ENCODE measurements around the gene SHKBP1. TPM values are rescaled to one million over a fixed set of nuclear protein-coding genes. Genes with fewer than 3 reads are reported as not detected.
A peak's percentile ranks its signal among the peaks of the same experiment; 100 is the strongest.
"Not testable (repeated sequence)": the region's sequence is repeated elsewhere in the genome, so short reads cannot be mapped to it uniquely, and the experiment has no call there.

Gene SHKBP1, protein sequence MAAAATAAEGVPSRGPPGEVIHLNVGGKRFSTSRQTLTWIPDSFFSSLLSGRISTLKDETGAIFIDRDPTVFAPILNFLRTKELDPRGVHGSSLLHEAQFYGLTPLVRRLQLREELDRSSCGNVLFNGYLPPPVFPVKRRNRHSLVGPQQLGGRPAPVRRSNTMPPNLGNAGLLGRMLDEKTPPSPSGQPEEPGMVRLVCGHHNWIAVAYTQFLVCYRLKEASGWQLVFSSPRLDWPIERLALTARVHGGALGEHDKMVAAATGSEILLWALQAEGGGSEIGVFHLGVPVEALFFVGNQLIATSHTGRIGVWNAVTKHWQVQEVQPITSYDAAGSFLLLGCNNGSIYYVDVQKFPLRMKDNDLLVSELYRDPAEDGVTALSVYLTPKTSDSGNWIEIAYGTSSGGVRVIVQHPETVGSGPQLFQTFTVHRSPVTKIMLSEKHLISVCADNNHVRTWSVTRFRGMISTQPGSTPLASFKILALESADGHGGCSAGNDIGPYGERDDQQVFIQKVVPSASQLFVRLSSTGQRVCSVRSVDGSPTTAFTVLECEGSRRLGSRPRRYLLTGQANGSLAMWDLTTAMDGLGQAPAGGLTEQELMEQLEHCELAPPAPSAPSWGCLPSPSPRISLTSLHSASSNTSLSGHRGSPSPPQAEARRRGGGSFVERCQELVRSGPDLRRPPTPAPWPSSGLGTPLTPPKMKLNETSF
- 18.3 TPM for polyA plus RNA-seq (ENCODE audit: insufficient read length)

GRCh38 chr19:40576585-40577451 is at the start of gene SHKBP1:
Gene SHKBP1 (plus strand): TSS chr19:40576873. CDS start chr19:40576900, 27 bp downstream.
- DNase-seq (ENCODE audit: low read depth), result peak; percentile 88

DNA sequence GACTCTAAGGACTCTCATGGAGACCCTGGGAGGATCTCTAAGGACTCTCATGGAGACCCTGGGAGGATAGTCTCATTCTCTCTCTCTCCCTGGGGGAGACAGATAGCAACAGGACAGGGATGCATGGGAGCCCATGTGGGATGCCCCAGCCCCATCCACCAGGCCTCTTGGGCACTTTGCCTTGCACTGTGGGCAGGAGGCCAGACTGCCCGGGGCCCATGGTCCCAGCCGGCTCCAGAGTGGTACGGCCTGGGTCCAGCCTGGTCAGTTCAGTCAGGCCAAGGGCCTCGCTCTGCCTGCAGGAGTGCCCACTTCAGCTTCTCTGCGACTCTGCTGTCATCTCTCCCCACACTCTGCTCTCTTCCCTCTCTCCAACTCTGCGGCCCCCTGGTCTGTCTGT is 48.6 kb upstream of the SHKBP1 start:
- DNase-seq (ENCODE audit: low read depth), result no peak

DNA sequence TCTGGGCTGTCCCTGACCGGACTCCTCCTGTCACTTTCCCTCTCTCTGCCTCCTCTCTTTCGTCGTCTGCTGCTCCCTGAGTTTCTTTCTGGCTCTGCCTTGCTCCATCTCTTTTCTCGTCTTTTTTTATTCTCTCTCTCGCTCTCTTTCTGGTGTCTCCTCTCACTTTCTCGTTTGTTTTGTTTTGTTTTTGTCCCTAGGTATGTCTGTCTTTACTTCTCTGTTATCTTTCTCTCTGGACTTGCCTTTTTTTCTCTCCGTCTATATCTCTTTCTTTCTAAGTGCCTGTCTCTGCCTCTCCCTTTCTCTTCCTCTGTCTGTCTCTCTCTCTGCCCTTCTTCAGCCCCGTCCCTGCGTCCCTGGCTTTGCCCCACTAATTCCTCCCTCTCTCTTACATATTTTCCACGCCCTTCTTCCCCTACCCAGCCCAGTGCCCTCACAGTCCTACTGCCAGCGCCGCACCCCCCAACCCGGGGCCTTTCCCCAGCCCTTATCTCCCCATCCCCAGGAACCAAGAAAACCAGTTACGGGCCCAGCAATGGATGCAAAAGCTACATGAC is 48.1 kb upstream of the SHKBP1 start:
- no peak for DNase-seq (ENCODE audit: low read depth)

GRCh38 chr19:40529093-40529954 is 47.3 kb upstream of the SHKBP1 start:
- DNase-seq (ENCODE audit: low read depth), result no peak

GRCh38 chr19:40530091-40530901 is 46.4 kb upstream of the SHKBP1 start:
- DNase-seq (ENCODE audit: low read depth), result no peak

GRCh38 chr19:40533508-40533907 is 43.2 kb upstream of the SHKBP1 start:
- no peak for DNase-seq (ENCODE audit: low read depth)

DNA sequence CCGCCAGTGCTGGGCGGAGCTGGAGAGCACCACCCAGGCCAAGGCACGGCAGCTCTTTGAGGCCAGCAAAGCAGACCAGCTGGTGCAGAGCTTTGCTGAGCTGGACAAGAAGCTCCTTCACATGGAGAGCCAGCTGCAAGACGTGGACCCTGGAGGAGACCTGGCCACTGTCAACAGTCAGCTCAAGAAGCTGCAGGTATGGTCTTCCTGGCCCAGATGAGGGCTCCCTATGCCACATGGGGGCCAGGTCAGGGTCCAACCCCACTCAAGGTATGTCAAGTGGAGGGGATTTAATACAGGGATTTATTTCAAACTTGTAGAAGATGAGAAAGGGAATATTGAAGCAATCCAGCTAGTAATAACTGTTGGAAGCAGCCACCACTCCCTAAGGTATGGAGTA is 42.5 kb upstream of the SHKBP1 start:
- DNase-seq (ENCODE audit: low read depth), result no peak

GRCh38 chr19:40539070-40539469 is 37.6 kb upstream of the SHKBP1 start:
- no peak for DNase-seq (ENCODE audit: low read depth)

DNA sequence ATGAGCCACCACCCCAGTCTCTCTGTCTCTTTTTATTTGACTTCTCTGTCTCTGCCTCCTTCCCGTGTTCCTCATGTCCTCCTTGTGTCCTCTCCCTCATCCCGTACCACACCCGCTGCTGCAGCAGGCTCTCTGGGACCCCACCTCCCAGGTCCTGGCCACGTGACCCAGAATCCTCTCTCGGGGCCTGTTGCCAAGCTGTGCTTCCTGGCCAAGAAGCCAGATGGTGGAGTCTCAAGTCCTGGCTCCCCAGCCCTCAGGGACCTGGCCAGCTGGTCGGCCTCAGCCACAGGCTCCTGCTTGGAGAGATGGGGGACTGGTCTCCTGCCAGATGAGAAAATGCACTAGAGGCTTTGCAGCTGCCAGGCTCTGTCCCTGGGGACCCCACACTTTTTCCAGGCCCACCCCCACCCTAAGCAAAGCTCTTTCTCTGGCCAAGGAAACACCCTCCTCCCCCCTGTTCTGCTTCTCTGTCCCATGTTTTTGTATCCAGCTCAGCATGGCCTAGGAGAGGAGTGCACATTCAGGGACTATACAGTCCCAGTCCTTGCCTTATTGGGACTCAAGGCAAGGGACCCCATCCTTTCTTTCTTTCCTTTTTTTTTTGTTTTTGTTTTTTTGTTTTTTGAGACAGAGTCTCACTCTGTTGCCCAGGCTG is 34.3 kb upstream of the SHKBP1 start:
- DNase-seq (ENCODE audit: low read depth), result no peak

DNA sequence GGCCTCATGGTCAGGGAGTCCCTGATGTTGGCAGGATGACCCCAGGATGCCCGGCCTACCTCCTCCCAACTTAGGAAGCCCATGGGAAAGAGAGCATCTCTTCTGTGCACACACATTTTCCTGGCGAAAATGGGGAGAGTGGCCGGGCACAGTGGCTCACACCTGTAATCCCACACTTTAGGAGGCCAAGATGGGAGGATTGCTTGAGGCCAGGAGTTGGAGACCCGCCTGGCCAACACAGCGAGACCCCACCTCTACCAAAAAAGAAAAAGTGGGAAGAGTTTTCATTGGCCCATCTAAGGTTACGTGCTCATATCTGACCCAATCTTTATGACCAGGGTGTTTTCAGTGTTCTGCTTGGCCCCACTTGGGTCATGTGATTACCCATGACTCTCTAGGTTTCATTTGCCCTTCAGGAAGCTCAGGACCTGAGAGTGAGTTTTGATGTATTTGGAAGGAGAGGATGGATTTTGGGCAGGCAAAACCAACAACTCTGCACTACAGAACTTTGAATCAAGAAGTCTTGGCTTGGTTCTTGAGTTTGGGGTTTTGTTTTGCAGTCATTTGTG is 33.6 kb upstream of the SHKBP1 start:
- DNase-seq (ENCODE audit: low read depth), result no peak

DNA sequence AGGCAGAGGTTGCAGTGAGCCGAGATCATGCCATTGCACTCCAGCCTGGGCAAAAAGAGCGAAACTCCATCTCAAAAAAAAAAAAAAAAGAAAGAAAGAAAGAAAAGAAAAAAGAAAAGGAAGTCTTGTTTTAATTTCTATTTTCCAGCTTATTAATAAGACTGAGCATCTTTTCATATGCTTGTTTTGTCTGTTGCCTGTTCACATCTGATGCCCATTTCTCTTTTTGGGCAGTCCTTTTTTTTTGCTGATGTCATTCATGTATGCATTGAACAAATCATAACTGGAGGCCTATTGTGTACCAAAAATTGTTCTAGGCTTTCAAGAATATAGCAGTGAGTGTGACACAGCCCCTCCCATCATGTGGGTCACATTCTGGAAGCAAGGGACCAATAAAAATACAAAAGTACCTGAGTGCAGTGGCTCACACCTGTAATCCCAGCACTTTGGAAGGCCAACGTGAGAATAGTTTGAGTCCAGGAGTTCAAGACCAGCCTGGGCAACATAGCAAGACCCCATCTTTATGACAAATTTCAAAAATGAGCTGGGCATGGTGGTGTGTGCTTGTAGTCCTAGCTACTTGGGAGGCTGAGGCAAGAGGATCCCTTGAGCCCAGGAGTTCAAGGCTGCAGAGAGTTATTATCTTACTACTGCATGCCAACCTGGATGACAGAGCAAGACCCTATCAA is 30.4 kb upstream of the SHKBP1 start:
- not testable (repeated sequence) for DNase-seq (ENCODE audit: low read depth)

GRCh38 chr19:40547190-40547589 is 29.5 kb upstream of the SHKBP1 start:
- not testable (repeated sequence) for DNase-seq (ENCODE audit: low read depth)

- no peak for DNase-seq (ENCODE audit: low read depth)
Observed at GRCh38 chr19:40547836-40548235, 28.8 kb upstream of the SHKBP1 start.

- no peak for DNase-seq (ENCODE audit: low read depth)
Observed at GRCh38 chr19:40549007-40549708, 27.5 kb upstream of the SHKBP1 start.

GRCh38 chr19:40550951-40551350 is 25.7 kb upstream of the SHKBP1 start:
- DNase-seq (ENCODE audit: low read depth), result no peak

DNA sequence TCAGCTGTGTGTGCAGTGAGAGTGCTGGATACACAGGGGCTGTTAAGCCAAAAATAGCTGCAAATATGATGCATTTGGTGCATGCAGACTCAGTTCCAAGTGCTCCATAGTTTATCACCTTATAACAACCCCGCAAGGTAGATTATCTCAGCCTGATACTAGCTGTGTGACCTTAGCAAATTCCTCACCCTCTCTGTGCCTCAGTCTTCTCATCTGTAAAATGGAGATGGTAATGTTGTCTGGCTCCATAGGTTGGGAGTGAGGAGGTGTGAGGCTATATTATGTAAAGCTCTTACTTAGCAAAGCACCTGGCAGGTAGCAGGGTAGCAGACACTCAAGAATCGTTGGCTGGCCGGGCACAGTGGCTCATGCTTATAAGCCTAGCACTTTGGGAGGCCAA is 23.8 kb upstream of the SHKBP1 start:
- no peak for DNase-seq (ENCODE audit: low read depth)

Measured in forelimb muscle (tissue), 1 donor.